ENCODE results near the gene HMCN2.

DNA sequence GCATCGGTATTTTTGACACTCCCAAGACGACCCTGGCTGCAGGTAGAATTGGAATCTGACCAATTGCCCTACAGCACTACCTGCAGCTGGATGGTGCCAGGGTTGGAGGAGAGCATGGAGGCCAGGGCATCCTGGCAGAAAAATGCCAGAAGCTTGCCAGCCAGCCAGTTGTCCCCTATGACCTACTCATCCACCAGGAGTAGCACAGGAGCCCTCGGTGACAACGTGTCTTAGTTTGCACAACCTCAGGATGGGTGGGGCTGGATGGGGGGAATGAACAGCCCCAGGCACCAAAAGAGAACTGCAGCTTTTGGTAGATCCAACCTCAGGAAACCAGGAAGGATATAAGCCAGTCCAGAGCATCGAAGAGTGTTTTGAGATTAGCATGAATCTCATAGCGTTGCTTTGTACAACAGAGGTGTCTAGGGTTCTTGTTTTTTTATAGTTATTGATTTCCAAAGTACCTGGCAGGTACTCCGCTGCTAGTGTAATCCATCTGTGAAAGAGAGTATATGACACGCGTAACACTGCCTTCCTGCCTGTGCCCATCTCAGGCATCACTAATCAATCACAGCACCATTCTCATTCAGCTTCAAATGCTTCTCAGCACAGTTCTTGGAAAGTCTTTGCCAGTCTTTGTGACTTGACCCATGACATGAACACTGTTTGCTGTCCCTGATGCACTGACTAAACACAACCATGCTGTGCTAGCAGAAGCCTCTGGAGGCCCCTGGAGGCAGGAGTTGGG is 142.5 kb downstream of the HMCN2 start:
- TF ChIP-seq ZNF274 (IDR thresholded peaks at IDR 0.05; ENCODE audit: low read depth, low read length) (no peak), YY1 (IDR thresholded peaks at IDR 0.05; ENCODE audit: insufficient read depth, insufficient read length) (no peak)
